OCI-LY3 (cell line): ENCODE results near the gene HEXD.

Source experiments
- H2AFZ ChIP-seq: fragments of 200-600, 300-600 bp; shearing (Covaris generic); 2 replicates; pipeline ENCODE4 v1.6.0; 2014; ENCODE audit warnings: antibody characterized with exemption, low read depth, low read length
- H3K27ac ChIP-seq: fragments of 200-600, 300-600 bp; sonication (generic); 2 replicates; pipeline ENCODE4 v1.5.1; 2014; ENCODE audit warnings: mild to moderate bottlenecking, low read length, moderate library complexity, mixed read lengths
- H3K27me3 ChIP-seq: fragments of 200-600, 300-600 bp; sonication (generic); 2 replicates; pipeline ENCODE4 v1.6.1; 2014; ENCODE audit warnings: low read depth, low read length, mixed read lengths
- H3K36me3 ChIP-seq: fragments of 200-600, 300-600 bp; sonication (generic); replicated peaks from 2 replicates; pipeline ENCODE3; 2014; ENCODE audit warnings: low read depth, low read length, mixed read lengths
- H3K4me1 ChIP-seq: fragments of 300-600, 200-600 bp; sonication (generic); 2 replicates; pipeline ENCODE4 v1.6.1; 2014; ENCODE audit warnings: low read length, mixed read lengths
- H3K4me2 ChIP-seq: fragments of 200-600, 300-600 bp; sonication (generic); 2 replicates; pipeline ENCODE4 v1.6.1; 2014; ENCODE audit warnings: low read length, mixed read lengths
- H3K4me3 ChIP-seq: fragments of 300-600, 200-600 bp; sonication (generic); 2 replicates; pipeline ENCODE4 v1.5.1; 2014; ENCODE audit warnings: antibody characterized with exemption, mild to moderate bottlenecking, low read length, moderate library complexity
- H3K79me2 ChIP-seq: fragments of 300-600, 200-600 bp; shearing (Covaris generic); 2 replicates; pipeline ENCODE4 v1.6.1; 2014; ENCODE audit warnings: mild to moderate bottlenecking, low read length, mixed read lengths
- H3K9ac ChIP-seq: fragments of 300-600, 200-600 bp; shearing (Covaris generic); 2 replicates; pipeline ENCODE4 v1.6.0; 2014; ENCODE audit warnings: mild to moderate bottlenecking, low read length, moderate library complexity
- H3K9me3 ChIP-seq: fragments of 200-600, 300-600 bp; shearing (Covaris generic); 2 replicates; pipeline ENCODE4 v1.6.1; 2014; ENCODE audit warnings: low read length, mixed read lengths; ENCODE audit not compliant: insufficient read depth
- H4K20me1 ChIP-seq: fragments of 200-600, 300-600 bp; sonication (generic); 2 replicates; pipeline ENCODE4 v1.6.1; 2016; ENCODE audit warnings: low read length, mixed read lengths; ENCODE audit not compliant: insufficient read depth
- CTCF ChIP-seq: fragments of 200-600, 300-600 bp; sonication (generic); IDR thresholded peaks from 2 replicates; pipeline ENCODE4 v1.5.1; 2014; ENCODE audit warnings: antibody characterized with exemption, low read length, low read depth
- EZH2phosphoT487 ChIP-seq: fragments of 200-600 bp; shearing (Covaris generic); IDR thresholded peaks from 2 replicates; pipeline ENCODE4 v1.6.1; 2018; ENCODE audit warnings: antibody characterized with exemption, mixed run types, low read depth

Gene HEXD

GRCh38 chr17:82463391-82463790 is 45.2 kb downstream of the HEXD start:
- Histone ChIP-seq H2AFZ (no peak overlapping the region), H3K9ac (no peak overlapping the region), H3K9me3 (no peaks in the 10 kb centered on the region), H3K4me2 (no peak overlapping the region), H3K27me3 (no peaks in the 10 kb centered on the region), H3K36me3 (peaks cover 19% of the 10 kb centered on the region), H3K4me1 (no peaks in the 10 kb centered on the region), H3K79me2 (peaks cover 9% of the 10 kb centered on the region), H3K27ac (no peak overlapping the region), H3K4me3 (no peak overlapping the region), H4K20me1 (peaks cover 3% of the 10 kb centered on the region; the same call in 1 of the 2 replicates)
- TF ChIP-seq CTCF (no peak), EZH2phosphoT487 (no peak)

GRCh38 chr17:82463925-82464566 is 45.9 kb downstream of the HEXD start:
- H3K27ac ChIP-seq, result no peak overlapping the region

GRCh38 chr17:82464567-82464929 is 46.4 kb downstream of the HEXD start:
- Histone ChIP-seq H3K4me1 (no peaks in the 10 kb centered on the region), H3K4me2 (no peak overlapping the region), H3K27ac (no peak overlapping the region), H3K9me3 (no peaks in the 10 kb centered on the region), H3K4me3 (no peak overlapping the region), H3K79me2 (no peaks in the 10 kb centered on the region), H3K9ac (no peak overlapping the region), H3K27me3 (no peaks in the 10 kb centered on the region), H2AFZ (no peak overlapping the region), H3K36me3 (peaks cover 30% of the 10 kb centered on the region), H4K20me1 (no peaks in the 10 kb centered on the region)
- TF ChIP-seq CTCF, result no peak
- TF ChIP-seq EZH2phosphoT487, result no peak

More at GRCh38 chr17:82463925-82464566, 45.9 kb downstream of the HEXD start:
- no peak overlapping the region for H3K4me2 ChIP-seq
- H3K79me2 ChIP-seq, result peaks cover 4% of the 10 kb centered on the region
- H3K9ac ChIP-seq, result no peak overlapping the region
- TF ChIP-seq CTCF (no peak), EZH2phosphoT487 (no peak)
- no peak overlapping the region for H2AFZ ChIP-seq
- H3K9me3 ChIP-seq, result no peaks in the 10 kb centered on the region
- no peaks in the 10 kb centered on the region for H3K4me1 ChIP-seq
- H3K36me3 ChIP-seq, result peaks cover 26% of the 10 kb centered on the region
- H3K27me3 ChIP-seq, result no peaks in the 10 kb centered on the region
- H3K4me3 ChIP-seq, result no peak overlapping the region
- H4K20me1 ChIP-seq, result peaks cover 3% of the 10 kb centered on the region; the same call in 1 of the 2 replicates

GRCh38 chr17:82465023-82465603 is 47.0 kb downstream of the HEXD start:
- Histone ChIP-seq H2AFZ (no peak overlapping the region), H3K9ac (no peak overlapping the region)
- TF ChIP-seq EZH2phosphoT487, result no peak
- TF ChIP-seq CTCF, result no peak

More at GRCh38 chr17:82465023-82465603, 47.0 kb downstream of the HEXD start:
- Histone ChIP-seq H3K4me3 (no peak overlapping the region), H3K36me3 (peaks cover 34% of the 10 kb centered on the region), H3K4me2 (no peak overlapping the region), H3K9me3 (no peaks in the 10 kb centered on the region), H4K20me1 (no peaks in the 10 kb centered on the region), H3K79me2 (no peaks in the 10 kb centered on the region), H3K4me1 (no peaks in the 10 kb centered on the region), H3K27ac (no peak overlapping the region), H3K27me3 (no peaks in the 10 kb centered on the region)
